MCF 10A (cell line): ENCODE measurements around the gene MAPK9. TPM values are rescaled to one million over a fixed set of nuclear protein-coding genes. Genes with fewer than 3 reads are reported as not detected.
"Not testable (repeated sequence)": the region's sequence is repeated elsewhere in the genome, so short reads cannot be mapped to it uniquely, and the experiment has no call there.

Source experiments
- BruUV-seq: library from RNA; stranded (reverse); fragments of 400-500 nt; replicated peaks from 2 replicates; lab custom pipeline; 2021; lab: Mats Ljungman, UMichigan
- CTCF ChIA-PET: fragments of 300-600 bp; sonication (Branson Sonifier 250); formaldehyde crosslinking; extraction: SDS; loops from one replicate; lab custom pipeline; 2021; ENCODE audit warnings: antibody characterized with exemption, inconsistent platforms; lab: Yijun Ruan, JAX
- POLR2A ChIA-PET: fragments of 300-600, 350-650 bp; sonication (Branson Sonifier 250); formaldehyde crosslinking; extraction: SDS; loops from one replicate; lab custom pipeline; 2020; ENCODE audit warnings: antibody characterized with exemption, inconsistent platforms; lab: Yijun Ruan, JAX
- DNase-seq: peaks from one replicate; pipeline ENCODE4 v3.0.0-alpha.2; 2018; ENCODE audit not compliant: unreplicated experiment
- H3K27ac Mint-ChIP-seq: one replicate; pipeline ENCODE4 v1.8.0; 2022; ENCODE audit warnings: mild to moderate bottlenecking, low read depth, mixed read lengths; ENCODE audit not compliant: unreplicated experiment
- H3K27me3 Mint-ChIP-seq: one replicate; pipeline ENCODE4 v1.8.0; 2022; ENCODE audit warnings: mixed read lengths; ENCODE audit not compliant: insufficient read depth, unreplicated experiment
- H3K36me3 Mint-ChIP-seq: one replicate; pipeline ENCODE4 v1.8.0; 2022; ENCODE audit warnings: mild to moderate bottlenecking, moderate library complexity, mixed read lengths; ENCODE audit not compliant: insufficient read depth, unreplicated experiment
- H3K4me1 Mint-ChIP-seq: one replicate; pipeline ENCODE4 v1.8.0; 2022; ENCODE audit warnings: mixed read lengths; ENCODE audit not compliant: insufficient read depth, unreplicated experiment
- H3K4me3 Mint-ChIP-seq: one replicate; pipeline ENCODE4 v1.8.0; 2022; ENCODE audit warnings: mild to moderate bottlenecking, moderate library complexity, mixed read lengths; ENCODE audit not compliant: unreplicated experiment
- H3K9me3 Mint-ChIP-seq: one replicate; pipeline ENCODE4 v1.8.0; 2022; ENCODE audit warnings: mixed read lengths; ENCODE audit not compliant: unreplicated experiment
- intact Hi-C: fragments of 100-400 bp; cut with micrococcal nuclease; formaldehyde crosslinking; loops from 2 replicates; pipeline ENCODE4 v1.14.1; 2022
- total RNA-seq: library from RNA; stranded (reverse); gene quantifications from 2 replicates; pipeline ENCODE4 v1.2.3, GENCODE V29; 2022
- TF ChIP-seq, protein P1 (sequence below): fragments of 200-600 bp; IDR thresholded peaks from one replicate; pipeline ENCODE4 v1.8.0; 2022; ENCODE audit warnings: antibody characterized with exemption, mild to moderate bottlenecking; ENCODE audit not compliant: unreplicated experiment

MAPK9 gene
- total RNA-seq, 1 experiment from 2014 or later = 64.0 TPM

DNA sequence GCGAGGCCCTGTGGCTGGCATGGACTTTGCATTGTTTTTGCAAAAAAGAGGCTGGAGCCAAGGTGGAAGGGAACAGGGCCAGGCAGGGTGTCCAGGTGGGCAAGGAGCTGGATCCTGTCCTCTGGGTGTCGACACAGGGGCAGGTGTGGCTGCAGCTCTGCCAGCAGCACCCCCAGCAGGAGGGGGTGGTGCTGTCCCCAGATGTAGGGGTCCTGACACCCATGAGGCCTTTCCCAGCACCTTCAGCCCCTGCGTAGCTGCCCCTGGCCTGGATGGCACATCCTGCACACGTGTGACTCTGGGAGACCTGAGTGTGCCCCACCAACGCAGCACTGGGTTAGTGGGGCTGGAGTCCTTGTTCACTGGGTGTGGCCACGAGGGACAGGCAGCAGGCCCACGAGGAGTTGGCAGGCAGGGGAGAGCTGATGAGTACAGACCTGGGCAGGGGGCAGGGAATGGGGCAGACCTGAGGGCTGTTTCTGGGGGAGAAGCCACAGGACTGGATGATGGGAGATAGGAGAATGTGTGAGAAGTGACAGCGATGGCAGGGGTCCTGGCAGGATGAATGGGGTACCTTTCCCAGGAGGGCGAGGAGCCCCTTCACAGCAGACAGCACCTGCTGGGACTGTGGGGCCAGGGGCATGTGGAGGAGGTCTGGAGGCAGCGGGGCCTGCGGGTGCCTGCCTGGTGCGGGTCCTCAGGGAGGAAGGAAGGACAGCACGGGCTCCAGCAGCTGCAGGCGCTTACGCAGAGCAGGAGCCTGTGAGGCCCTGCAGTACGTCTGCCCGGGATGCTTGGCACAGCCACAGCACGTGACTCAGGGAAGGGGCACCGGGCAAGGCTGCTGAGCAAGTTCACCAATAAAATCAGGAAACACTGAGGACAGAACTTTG is 79.3 kb downstream of the MAPK9 start:
- Mint-ChIP-seq H3K4me3 (no peak overlapping the region), H3K4me1 (peaks cover 12% of the 10 kb centered on the region), H3K36me3 (no peaks in the 10 kb centered on the region), H3K27ac (no peak overlapping the region), H3K27me3 (peaks cover 12% of the 10 kb centered on the region), H3K9me3 (no peaks in the 10 kb centered on the region)
- no peak for DNase-seq
- ChIA-PET POLR2A (no interaction called here), CTCF (interaction anchor here (1.0 kb wide), 1 partner anchor 119 kb away, joined by 4 read pairs; no protein-coding TSS in a partner anchor)
- intact Hi-C loops = no loop called here
- no TSS peak for BruUV-seq
- TF ChIP-seq, protein P1, sequence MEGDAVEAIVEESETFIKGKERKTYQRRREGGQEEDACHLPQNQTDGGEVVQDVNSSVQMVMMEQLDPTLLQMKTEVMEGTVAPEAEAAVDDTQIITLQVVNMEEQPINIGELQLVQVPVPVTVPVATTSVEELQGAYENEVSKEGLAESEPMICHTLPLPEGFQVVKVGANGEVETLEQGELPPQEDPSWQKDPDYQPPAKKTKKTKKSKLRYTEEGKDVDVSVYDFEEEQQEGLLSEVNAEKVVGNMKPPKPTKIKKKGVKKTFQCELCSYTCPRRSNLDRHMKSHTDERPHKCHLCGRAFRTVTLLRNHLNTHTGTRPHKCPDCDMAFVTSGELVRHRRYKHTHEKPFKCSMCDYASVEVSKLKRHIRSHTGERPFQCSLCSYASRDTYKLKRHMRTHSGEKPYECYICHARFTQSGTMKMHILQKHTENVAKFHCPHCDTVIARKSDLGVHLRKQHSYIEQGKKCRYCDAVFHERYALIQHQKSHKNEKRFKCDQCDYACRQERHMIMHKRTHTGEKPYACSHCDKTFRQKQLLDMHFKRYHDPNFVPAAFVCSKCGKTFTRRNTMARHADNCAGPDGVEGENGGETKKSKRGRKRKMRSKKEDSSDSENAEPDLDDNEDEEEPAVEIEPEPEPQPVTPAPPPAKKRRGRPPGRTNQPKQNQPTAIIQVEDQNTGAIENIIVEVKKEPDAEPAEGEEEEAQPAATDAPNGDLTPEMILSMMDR = no peak

DNA sequence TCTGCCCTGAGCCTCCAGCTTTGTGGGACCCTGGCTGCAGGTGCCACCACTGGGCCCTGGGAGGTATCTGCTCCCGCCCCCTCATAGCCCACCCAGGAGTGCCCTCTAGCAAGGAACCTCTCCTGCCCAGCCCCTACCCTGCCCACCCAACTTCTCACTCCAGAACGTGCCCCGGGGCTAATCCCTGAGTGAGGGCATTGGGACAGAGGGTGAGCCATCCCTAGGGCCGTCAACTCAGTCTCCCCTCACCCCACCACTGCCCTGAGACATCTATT is 80.2 kb downstream of the MAPK9 start:
- Mint-ChIP-seq H3K4me1 (peaks cover 12% of the 10 kb centered on the region), H3K36me3 (no peaks in the 10 kb centered on the region), H3K4me3 (no peak overlapping the region), H3K9me3 (no peaks in the 10 kb centered on the region), H3K27me3 (peaks cover 12% of the 10 kb centered on the region), H3K27ac (no peak overlapping the region)
- TF ChIP-seq, protein P1 = no peak
- ChIA-PET CTCF (interaction anchor here (0.7 to 5.8 kb wide), 2 partner anchors 32 to 85 kb away, joined by 3 to 51 read pairs; no protein-coding TSS in a partner anchor), POLR2A (no interaction called here)
- no TSS peak for BruUV-seq
- intact Hi-C loops = no loop called here
- no peak for DNase-seq

DNA sequence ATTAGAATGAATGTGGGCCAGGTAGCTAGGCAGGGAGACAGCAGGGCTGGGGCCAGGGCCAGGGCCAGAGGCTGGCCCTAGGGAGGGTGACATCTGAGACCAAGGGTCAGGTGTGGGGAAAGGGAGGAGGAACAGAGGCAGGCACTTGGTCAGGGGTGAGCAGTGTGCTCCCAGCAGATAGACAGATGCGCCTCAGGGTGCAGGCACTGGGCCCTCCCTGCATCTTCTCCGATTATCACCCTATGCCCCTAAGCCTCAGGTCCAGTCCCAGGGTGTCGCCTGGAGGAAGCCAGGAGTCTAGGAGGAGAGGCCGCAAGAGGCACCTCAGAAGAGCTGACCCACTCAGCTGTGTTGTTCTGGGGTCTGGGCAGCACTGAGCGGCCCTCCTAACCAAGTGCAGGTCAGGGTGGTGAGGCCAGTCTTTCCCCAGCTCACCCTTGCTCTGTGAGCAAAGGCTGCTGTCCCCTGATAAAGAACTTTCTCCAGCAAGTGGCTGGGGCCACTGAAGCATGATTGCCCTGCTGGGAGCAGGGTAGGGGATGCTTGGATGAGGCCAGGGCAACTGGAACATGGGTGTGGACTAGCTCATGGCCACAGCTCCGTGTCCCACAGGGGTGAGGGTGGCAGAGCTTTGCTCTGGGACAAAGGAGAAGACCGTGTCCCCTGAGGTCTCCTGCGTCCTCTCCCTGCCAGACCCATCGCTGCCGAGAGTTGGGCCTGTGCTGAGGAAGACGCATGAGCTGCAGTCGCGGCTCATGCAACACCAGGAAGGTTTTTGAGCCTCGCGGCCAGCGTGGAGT is 80.7 kb downstream of the MAPK9 start:
- H3K27ac Mint-ChIP-seq = no peak overlapping the region
- peaks cover 12% of the 10 kb centered on the region for H3K27me3 Mint-ChIP-seq
- POLR2A ChIA-PET = no interaction called here
- no peak for DNase-seq
- CTCF ChIA-PET = interaction anchor here (0.6 to 5.8 kb wide), 6 partner anchors 8 to 286 kb away, joined by 3 to 51 read pairs (median 3); no protein-coding TSS in a partner anchor
- no peaks in the 10 kb centered on the region for H3K36me3 Mint-ChIP-seq
- intact Hi-C loops = no loop called here
- no peak overlapping the region for H3K4me3 Mint-ChIP-seq
- H3K9me3 Mint-ChIP-seq = no peaks in the 10 kb centered on the region
- TF ChIP-seq, protein P1 = no peak
- H3K4me1 Mint-ChIP-seq = peaks cover 12% of the 10 kb centered on the region
- no TSS peak for BruUV-seq

DNA sequence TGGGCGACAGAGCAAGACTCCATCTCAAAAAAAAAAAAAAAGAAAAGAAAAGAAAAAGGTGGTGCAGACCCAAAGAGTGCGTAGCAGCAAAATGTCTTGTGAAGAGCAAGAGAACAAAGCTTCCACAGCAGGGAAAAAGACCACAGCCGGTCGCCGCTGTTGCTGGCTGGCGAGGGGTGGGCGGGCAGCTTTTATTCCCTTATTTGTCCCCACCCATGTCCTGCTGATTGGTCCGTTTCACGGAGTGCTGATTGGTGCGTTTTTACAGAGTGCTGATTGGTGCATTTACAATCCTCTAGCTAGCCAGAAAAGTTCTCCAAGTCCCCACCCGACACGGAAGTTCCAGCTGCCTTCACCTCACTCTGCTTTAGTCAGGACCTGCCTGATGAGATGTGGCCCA is 81.8 kb downstream of the MAPK9 start:
- H3K27ac Mint-ChIP-seq, H3K36me3 Mint-ChIP-seq, DNase-seq, H3K9me3 Mint-ChIP-seq, BruUV-seq, intact Hi-C loops: not testable (repeated sequence)
- peaks cover 12% of the 10 kb centered on the region for H3K27me3 Mint-ChIP-seq
- H3K4me3 Mint-ChIP-seq = peak overlapping the region; percentile 66
- ChIA-PET CTCF (interaction anchor here (0.6 to 5.8 kb wide), 13 partner anchors 12 to 258 kb away, joined by 3 to 51 read pairs (median 3); no protein-coding TSS in a partner anchor), POLR2A (interaction anchor here (0.7 to 1.1 kb wide), 2 partner anchors 81 to 204 kb away, joined by 3 to 9 read pairs; no protein-coding TSS in a partner anchor)
- peaks cover 12% of the 10 kb centered on the region for H3K4me1 Mint-ChIP-seq
